Measurements from ENCODE around the gene MRPL40.
A peak's percentile ranks its signal among the peaks of the same experiment; 100 is the strongest.
"Not testable (repeated sequence)": the region's sequence is repeated elsewhere in the genome, so short reads cannot be mapped to it uniquely, and the experiment has no call there.

Gene MRPL40

DNA sequence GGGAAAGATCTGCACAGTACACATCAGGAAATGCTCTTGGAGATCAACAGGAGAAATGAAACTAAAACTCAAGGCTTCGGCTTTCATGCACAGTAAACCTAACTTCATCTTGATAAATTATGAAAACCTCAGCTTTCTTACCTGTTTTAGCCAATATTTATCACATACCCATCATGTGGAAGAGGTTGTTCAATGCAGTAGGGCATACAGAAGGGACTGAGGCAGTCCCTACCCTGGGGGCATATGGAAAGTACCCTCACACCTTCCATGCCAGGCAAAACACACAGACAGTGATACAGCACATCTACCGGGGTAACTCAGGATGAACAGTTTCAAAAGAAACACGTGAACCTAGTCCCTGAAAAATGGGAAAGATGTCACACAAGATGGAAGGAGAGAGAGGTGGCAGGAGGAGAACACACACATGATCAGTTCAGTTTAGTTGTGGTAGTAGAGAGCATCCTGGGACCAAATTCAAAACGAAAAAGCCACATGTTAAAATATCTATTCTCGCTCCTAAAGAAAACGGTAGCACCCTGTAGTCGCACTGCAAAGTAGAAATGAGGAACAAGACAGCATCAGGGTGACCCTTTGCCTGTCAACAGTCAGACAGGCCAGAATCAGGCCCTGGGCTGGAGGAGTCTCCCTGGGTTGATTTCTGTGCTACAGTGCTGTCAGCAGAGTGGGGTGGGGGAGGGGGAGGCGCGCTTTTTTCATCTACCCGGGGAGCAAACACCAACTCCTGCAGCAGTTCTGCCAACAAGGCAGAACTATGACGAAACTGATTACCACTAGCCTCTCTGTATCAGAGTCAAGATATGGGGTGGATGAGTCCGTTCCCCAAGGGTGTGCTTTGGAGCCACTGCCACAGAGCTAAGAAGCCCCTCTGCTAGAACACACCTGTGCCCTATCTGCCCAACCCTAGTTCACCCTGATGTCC, 2.1 kb upstream of the MRPL40 start:
- POLR2A ChIA-PET, result interaction anchor here (0.8 to 2.6 kb wide), 4 partner anchors 14 to 139 kb away, joined by 3 to 20 read pairs (median 6); partner anchors contain the start of genes CDC45 and CLTCL1
- CTCF ChIA-PET, result no interaction called here
- TF ChIP-seq HDGF (IDR thresholded peaks at IDR 0.05; ENCODE audit: borderline replicate concordance), result no peak
- TF ChIP-seq NFRKB (IDR thresholded peaks at IDR 0.05), result no peak
- no peak for TF ChIP-seq SUZ12 (IDR thresholded peaks at IDR 0.05)
- TF ChIP-seq ZNF384 (IDR thresholded peaks at IDR 0.05), result no peak
- TF ChIP-seq, protein P1, sequence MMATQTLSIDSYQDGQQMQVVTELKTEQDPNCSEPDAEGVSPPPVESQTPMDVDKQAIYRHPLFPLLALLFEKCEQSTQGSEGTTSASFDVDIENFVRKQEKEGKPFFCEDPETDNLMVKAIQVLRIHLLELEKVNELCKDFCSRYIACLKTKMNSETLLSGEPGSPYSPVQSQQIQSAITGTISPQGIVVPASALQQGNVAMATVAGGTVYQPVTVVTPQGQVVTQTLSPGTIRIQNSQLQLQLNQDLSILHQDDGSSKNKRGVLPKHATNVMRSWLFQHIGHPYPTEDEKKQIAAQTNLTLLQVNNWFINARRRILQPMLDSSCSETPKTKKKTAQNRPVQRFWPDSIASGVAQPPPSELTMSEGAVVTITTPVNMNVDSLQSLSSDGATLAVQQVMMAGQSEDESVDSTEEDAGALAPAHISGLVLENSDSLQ (IDR thresholded peaks at IDR 0.05), result no peak
- TF ChIP-seq ELF4 (IDR thresholded peaks at IDR 0.05), result no peak
- no peak for TF ChIP-seq TARDBP (IDR thresholded peaks at IDR 0.05)
- TF ChIP-seq CTBP1 (IDR thresholded peaks at IDR 0.05; ENCODE audit: borderline replicate concordance), result no peak
- TF ChIP-seq SP1 (IDR thresholded peaks at IDR 0.05), result no peak
- no peak for TF ChIP-seq FOXA1 (IDR thresholded peaks at IDR 0.05)
- TF ChIP-seq FOXK2 (IDR thresholded peaks at IDR 0.05), result no peak
- TF ChIP-seq LEF1 (IDR thresholded peaks at IDR 0.05; ENCODE audit: borderline replicate concordance), result no peak
- no peak for TF ChIP-seq BHLHE40 (IDR thresholded peaks at IDR 0.05; ENCODE audit: borderline replicate concordance)
- no peak for TF ChIP-seq ARNT (IDR thresholded peaks at IDR 0.05)
- no peak for TF ChIP-seq FOXM1 (IDR thresholded peaks at IDR 0.05; ENCODE audit: borderline replicate concordance)
- no peak for TF ChIP-seq L3MBTL2 (conservative IDR thresholded peaks at IDR 0.05)
- peak; percentile 35 for DNase-seq (ENCODE audit: extremely low spot score)

DNA sequence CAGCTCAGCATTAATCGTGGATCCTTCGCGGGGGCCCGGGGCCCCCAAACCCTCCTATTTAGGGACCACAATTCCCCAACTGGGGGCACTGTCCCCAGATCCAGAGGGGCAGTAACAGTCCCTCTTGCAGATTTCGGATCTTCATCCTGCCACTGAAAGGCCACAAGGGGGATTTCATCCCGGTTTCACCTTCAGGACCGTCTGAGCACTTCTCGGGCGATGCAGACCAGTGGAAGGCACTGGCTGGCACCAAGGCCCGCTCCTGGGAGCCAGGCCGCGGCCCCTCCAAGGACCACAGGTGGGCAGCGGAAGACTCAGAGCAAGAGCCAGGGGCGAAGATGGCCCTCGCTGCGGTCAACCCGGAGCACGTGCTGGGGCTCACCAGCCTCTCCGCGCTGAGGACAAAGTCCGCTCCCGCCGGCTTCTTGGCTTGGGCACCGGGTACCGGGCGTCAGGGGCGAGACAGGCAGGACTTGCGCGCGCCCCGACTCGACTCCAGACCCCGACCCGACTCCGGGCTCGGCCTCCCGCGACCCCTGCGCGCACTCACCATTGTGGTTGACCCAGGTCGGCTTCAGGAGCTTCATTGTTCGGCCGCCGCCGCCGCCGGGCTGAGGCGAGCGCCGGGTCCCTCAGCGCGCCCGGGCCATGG, 1.3 kb upstream of the MRPL40 start:
- TF ChIP-seq L3MBTL2 (conservative IDR thresholded peaks at IDR 0.05), result peak; percentile 63
- TF ChIP-seq ZNF384 (IDR thresholded peaks at IDR 0.05), result no peak
- TF ChIP-seq SUZ12 (IDR thresholded peaks at IDR 0.05), result no peak
- TF ChIP-seq FOXA1 (IDR thresholded peaks at IDR 0.05), result no peak
- TF ChIP-seq ARNT (IDR thresholded peaks at IDR 0.05), result no peak
- DNase-seq (ENCODE audit: extremely low spot score), result peak; percentile 45
- ChIA-PET POLR2A (interaction anchor here (0.6 to 2.8 kb wide), 13 partner anchors 10 to 252 kb away, joined by 3 to 20 read pairs (median 4); partner anchors contain the start of genes C22orf39, CDC45, CLTCL1 and SLC25A1), CTCF (no interaction called here)

- POLR2A ChIA-PET, result interaction anchor here (0.6 to 2.8 kb wide), 15 partner anchors 10 to 253 kb away, joined by 3 to 20 read pairs (median 4); partner anchors contain the start of genes C22orf39, CDC45 and SLC25A1
- TF ChIP-seq FOXM1 (IDR thresholded peaks at IDR 0.05; ENCODE audit: borderline replicate concordance) (peak; percentile 79), CTBP1 (IDR thresholded peaks at IDR 0.05; ENCODE audit: borderline replicate concordance) (peak; percentile 30; the same call in 1 of the 2 replicates), LEF1 (IDR thresholded peaks at IDR 0.05; ENCODE audit: borderline replicate concordance) (peak; percentile 63; the same call in 1 of the 2 replicates), ARNT (IDR thresholded peaks at IDR 0.05) (peak; percentile 66), FOXA1 (IDR thresholded peaks at IDR 0.05) (no peak)
- peak; percentile 85 for DNase-seq (ENCODE audit: extremely low spot score)
- CTCF ChIA-PET, result no interaction called here
Observed at GRCh38 chr22:19431649-19432132, 654 bp upstream of the MRPL40 start, which contains the start of gene HIRA. HIRA (minus strand) TSS chr22:19431733; CDS start chr22:19431476, 257 bp downstream.

DNA sequence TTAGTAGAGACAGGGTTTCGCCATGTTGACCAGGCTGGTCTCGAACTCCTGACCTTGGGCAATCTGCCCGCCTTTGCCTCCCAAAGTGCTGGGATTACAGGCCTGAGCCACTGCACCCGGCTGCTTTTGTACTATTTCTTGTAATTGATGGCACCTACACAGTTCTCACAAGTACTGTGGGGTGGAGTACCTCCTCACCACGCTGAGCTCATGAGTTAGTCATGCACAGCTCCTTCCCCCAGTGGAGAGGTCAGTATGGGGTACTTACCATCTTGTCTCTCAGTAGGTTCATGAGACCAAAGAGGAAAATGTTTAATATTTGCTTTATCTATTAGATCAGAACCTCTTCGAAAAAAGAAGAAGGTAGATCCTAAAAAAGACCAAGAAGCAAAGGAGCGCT, 2.1 kb downstream of the MRPL40 start:
- POLR2A ChIA-PET, result interaction anchor here (2.0 to 2.1 kb wide), 2 partner anchors 10 to 13 kb away, joined by 12 to 17 read pairs; partner anchors contain the start of gene C22orf39

GRCh38 chr22:19434829-19435580, 2.7 kb downstream of the MRPL40 start:
- ChIA-PET CTCF (no interaction called here), POLR2A (interaction anchor here (2.0 to 2.1 kb wide), 2 partner anchors 9 to 12 kb away, joined by 12 to 17 read pairs; partner anchors contain the start of gene C22orf39)
- no peak for DNase-seq (ENCODE audit: extremely low spot score)
- TF ChIP-seq ARNT (IDR thresholded peaks at IDR 0.05), result no peak
- TF ChIP-seq FOXM1 (IDR thresholded peaks at IDR 0.05; ENCODE audit: borderline replicate concordance), result no peak
- TF ChIP-seq ZNF384 (IDR thresholded peaks at IDR 0.05), result no peak
- TF ChIP-seq L3MBTL2 (conservative IDR thresholded peaks at IDR 0.05), result no peak
- TF ChIP-seq ELF4 (IDR thresholded peaks at IDR 0.05), result no peak
- no peak for TF ChIP-seq NFRKB (IDR thresholded peaks at IDR 0.05)
- no peak for TF ChIP-seq FOXK2 (IDR thresholded peaks at IDR 0.05)
- TF ChIP-seq BHLHE40 (IDR thresholded peaks at IDR 0.05; ENCODE audit: borderline replicate concordance), result no peak
- TF ChIP-seq SP1 (IDR thresholded peaks at IDR 0.05), result no peak
- TF ChIP-seq TARDBP (IDR thresholded peaks at IDR 0.05), result no peak
- TF ChIP-seq FOXA1 (IDR thresholded peaks at IDR 0.05), result no peak

More for the DNA sequence above, 2.1 kb downstream of the MRPL40 start:
- CTCF ChIA-PET, result interaction anchor here (0.6 kb wide), 1 partner anchor 37 kb away, joined by 6 read pairs; no protein-coding TSS in a partner anchor
- TF ChIP-seq L3MBTL2 (conservative IDR thresholded peaks at IDR 0.05) (no peak), SP1 (IDR thresholded peaks at IDR 0.05) (no peak)
- no peak for DNase-seq (ENCODE audit: extremely low spot score)

DNA sequence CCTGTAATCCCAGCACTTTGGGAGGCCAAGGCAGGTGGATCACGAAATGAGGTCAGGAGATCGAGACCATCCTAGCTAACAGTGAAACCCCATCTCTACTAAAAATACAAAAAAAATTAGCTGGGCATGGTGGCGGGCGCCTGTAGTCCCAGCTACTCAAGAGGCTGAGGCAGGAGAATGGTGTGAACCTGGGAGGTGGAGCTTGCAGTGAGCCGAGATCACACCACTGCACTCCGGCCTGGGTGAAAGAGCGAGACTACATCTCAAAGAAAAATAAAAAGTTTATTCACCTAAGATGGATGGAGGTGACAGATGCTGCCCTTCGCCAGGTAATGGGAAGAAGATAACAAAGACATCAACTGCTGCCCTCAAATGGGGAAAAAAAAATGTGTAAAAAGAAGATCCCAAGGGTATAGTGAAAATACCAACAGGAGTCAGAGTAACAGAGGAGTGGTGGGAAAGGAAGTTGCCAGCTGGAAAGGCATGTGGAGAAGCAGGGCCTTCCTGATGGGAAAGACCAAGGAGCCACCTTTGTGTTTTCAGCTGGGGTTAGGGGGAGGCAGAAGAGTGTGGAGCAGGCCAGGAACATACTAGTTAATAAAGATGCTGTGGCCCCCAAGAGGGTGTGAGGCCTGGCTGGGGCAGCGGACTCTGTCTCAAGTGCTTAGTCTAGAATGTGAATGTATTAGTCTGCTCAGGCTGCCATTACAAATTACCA, 4.3 kb downstream of the MRPL40 start:
- POLR2A ChIA-PET; CTCF ChIA-PET; DNase-seq (ENCODE audit: extremely low spot score): not testable (repeated sequence)

All from HEK293T (cell line).